PC-3 (cell line): ENCODE data around the gene ZNF524. TPM values are rescaled to one million over a fixed set of nuclear protein-coding genes. Genes with fewer than 3 reads are reported as not detected.

ENCODE experiments used
- ATAC-seq: fragments of 200-7000 bp; cut with Tn5 transposase; 2 replicates; pipeline ENCODE4 v1.9.1; 2020; ENCODE audit warnings: mild to moderate bottlenecking, moderate library complexity
- BruUV-seq: library from RNA; stranded (reverse); fragments of 400-500 nt; replicated peaks from 2 replicates; lab custom pipeline; 2021; lab: Mats Ljungman, UMichigan
- CTCF ChIA-PET: fragments of 300-600 bp; sonication (Branson Sonifier 250); formaldehyde crosslinking; loops from one replicate; lab custom pipeline; 2022; ENCODE audit warnings: antibody characterized with exemption; lab: Charles Lee
- POLR2A ChIA-PET: fragments of 300-600 bp; sonication (Branson Sonifier 250); formaldehyde crosslinking; loops from one replicate; lab custom pipeline; 2022; ENCODE audit warnings: antibody characterized with exemption; ENCODE audit not compliant: unreplicated experiment; lab: Charles Lee
- DNase-seq: peaks from one replicate; pipeline ENCODE4 v3.0.0-alpha.2; 2015
- H2AFZ ChIP-seq: fragments of 300-600 bp; sonication (generic); 2 replicates; pipeline ENCODE4 v1.6.0; 2016; ENCODE audit warnings: antibody characterized with exemption, low read length
- H3F3A ChIP-seq: fragments of 300-600 bp; sonication (generic); one replicate; pipeline ENCODE4 v1.6.0; 2017; ENCODE audit warnings: antibody characterized with exemption, low read length, control low read depth, mild to moderate bottlenecking; ENCODE audit not compliant: unreplicated experiment
- H3K27ac ChIP-seq: fragments of 300-600 bp; sonication (generic); 2 replicates; pipeline ENCODE4 v1.5.1; 2016; ENCODE audit warnings: mild to moderate bottlenecking, low read length
- H3K27me3 ChIP-seq: fragments of 300-600 bp; sonication (generic); 2 replicates; pipeline ENCODE4 v1.6.1; 2016; ENCODE audit warnings: low read length, mixed read lengths
- H3K36me3 ChIP-seq: fragments of 300-600 bp; sonication (generic); 2 replicates; pipeline ENCODE4 v1.6.1; 2016; ENCODE audit warnings: low read depth, mixed run types, low read length, mixed read lengths
- H3K4me1 ChIP-seq: fragments of 300-600 bp; sonication (generic); 2 replicates; pipeline ENCODE4 v1.5.1; 2016; ENCODE audit warnings: low read length; ENCODE audit not compliant: insufficient read depth
- H3K4me2 ChIP-seq: fragments of 300-600 bp; sonication (generic); 2 replicates; pipeline ENCODE4 v1.6.0; 2016; ENCODE audit warnings: low read length
- H3K4me3 ChIP-seq: fragments of 300-600 bp; sonication (generic); 2 replicates; pipeline ENCODE4 v1.5.1; 2016; ENCODE audit warnings: mild to moderate bottlenecking, low read length, mixed read lengths
- H3K79me2 ChIP-seq: fragments of 300-600 bp; sonication (generic); 2 replicates; pipeline ENCODE4 v1.6.1; 2017; ENCODE audit warnings: low read length, mixed read lengths
- H3K9ac ChIP-seq: fragments of 300-600 bp; sonication (generic); 2 replicates; pipeline ENCODE4 v1.6.0; 2016; ENCODE audit warnings: mild to moderate bottlenecking, low read length
- H3K9me2 ChIP-seq: fragments of 300-600 bp; sonication (generic); replicated peaks from 2 replicates; pipeline ENCODE4 v1.6.1; 2016; ENCODE audit warnings: mixed run types, low read length, mixed read lengths
- H3K9me3 ChIP-seq: fragments of 300-600 bp; sonication (generic); 2 replicates; pipeline ENCODE4 v1.6.1; 2016; ENCODE audit warnings: low read length, mixed read lengths
- H4K20me1 ChIP-seq: fragments of 300-600 bp; sonication (generic); 2 replicates; pipeline ENCODE4 v1.6.1; 2016; ENCODE audit warnings: low read length, mixed read lengths
- EZH2 ChIP-seq: fragments of 300-600 bp; sonication (generic); IDR thresholded peaks from one replicate; pipeline ENCODE4 v1.6.1; 2017; ENCODE audit warnings: antibody characterized with exemption, mild to moderate bottlenecking, low read length; ENCODE audit not compliant: unreplicated experiment
- EZH2phosphoT487 ChIP-seq: fragments of 300-600 bp; sonication (generic); IDR thresholded peaks from 2 replicates; pipeline ENCODE4 v1.6.1; 2018; ENCODE audit warnings: mild to moderate bottlenecking, antibody characterized with exemption, low read length, borderline replicate concordance
- intact Hi-C: fragments of 100-400 bp; cut with micrococcal nuclease; formaldehyde crosslinking; loops from 2 replicates; pipeline ENCODE4 v1.9.0; 2023
- total RNA-seq: library from RNA; depleted of rRNA; stranded (reverse); fragments of >200 nt; gene quantifications from 2 replicates; pipeline ENCODE4 v1.2.3, GENCODE V29; 2014
- TF ChIP-seq, protein P1 (sequence below): fragments of 300-600 bp; sonication (generic); conservative IDR thresholded peaks from 2 replicates; pipeline ENCODE4 v1.5.1; 2017; ENCODE audit warnings: antibody characterized with exemption, low read depth, mild to moderate bottlenecking, low read length

ZNF524 gene
- total RNA-seq, 1 experiment from 2014 or later: 27.7 TPM

DNA sequence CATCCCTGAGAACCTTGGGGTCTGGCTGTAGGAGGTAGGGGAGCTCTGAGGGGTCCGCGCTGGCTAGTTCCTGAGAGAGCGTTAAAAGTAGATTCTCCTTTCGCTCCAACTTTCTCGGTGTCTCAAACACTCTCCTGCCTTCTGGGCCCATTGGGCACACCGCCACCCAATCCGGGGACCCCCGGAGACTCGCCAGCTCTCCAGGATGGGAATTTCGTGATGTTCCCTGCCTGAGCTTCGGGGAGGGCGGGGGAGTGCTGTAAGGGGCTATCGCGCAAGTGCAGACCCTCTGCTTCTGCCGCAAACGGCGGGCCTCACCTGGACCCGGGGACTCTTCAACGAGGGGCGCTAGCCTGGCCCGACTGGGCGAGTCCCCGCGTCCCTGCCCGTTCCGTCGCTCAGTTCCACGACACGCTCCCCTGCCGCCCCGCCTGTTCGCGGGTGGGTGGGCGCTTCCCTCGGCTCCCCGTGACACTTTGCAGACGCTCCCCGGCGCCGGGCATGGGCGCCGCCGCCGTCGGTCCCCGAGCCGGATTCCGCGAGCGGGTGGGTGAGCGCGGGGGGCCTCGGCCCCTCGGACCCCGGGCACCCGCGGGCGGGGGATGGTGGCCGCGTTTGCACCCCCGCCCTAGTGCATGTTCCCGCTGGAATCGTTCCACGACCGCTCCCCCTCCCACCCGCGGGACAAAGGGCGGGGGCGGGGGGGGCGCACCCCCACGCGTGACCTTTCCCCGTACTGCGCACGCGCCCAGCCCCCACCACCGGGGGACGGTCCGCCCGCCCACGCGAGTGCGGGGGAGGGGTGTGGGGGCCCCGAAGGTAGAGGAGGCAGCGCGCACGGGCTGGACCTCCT lies 47.9 kb downstream of the ZNF524 start, which contains the start of gene CCDC106:
CCDC106 (plus strand) TSS at position 481 of the 853 bp plus-strand sequence. CDS start 835 bp downstream, outside the sequence.
- DNase-seq: peak; percentile 68

DNA sequence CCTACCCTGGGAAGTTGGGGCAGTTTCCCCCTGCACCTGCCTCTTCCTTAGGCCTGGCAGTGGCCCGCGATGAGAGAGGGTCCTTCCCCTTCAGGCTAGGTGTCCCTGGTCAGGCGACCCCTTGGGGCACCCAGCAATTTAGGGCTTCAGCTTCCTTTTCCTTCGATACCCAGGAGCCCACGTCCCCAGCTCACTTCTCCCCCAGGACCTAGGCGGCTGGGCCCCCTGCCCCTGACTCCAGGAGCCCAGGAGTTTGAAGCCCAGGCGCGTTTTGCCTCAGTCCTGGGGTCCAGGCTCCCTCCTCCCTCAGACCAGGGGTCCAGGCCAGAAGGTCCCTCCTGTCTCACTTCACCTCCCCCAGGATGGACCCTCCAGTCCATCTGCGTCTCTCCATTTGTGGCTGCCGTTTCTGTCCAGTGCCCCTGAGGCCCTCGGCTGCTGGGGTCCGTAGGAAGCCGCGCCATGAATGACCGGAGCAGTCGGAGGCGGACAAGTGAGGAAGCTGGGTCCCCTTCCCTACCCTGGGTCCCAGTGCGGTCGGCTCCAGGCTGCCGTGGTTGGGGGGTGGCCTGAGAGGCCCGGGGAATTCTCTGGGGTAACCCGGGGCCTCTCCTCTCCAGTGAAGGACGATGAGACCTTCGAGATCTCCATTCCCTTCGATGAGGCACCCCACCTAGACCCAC lies 48.6 kb downstream of the ZNF524 start:
- Histone ChIP-seq H2AFZ (peak overlapping the region; percentile 86), H3K36me3 (peaks cover 14% of the 10 kb centered on the region), H3K4me3 (peak overlapping the region; percentile 95), H3K9me3 (no peaks in the 10 kb centered on the region), H4K20me1 (0 out of 2 replicates have a peak, but pooled peaks cover 4% of the 10 kb centered on the region), H3K4me2 (peak overlapping the region; percentile 98), H3K27ac (no peak overlapping the region), H3K4me1 (peaks cover 28% of the 10 kb centered on the region), H3K79me2 (peaks cover 32% of the 10 kb centered on the region), H3F3A (peaks cover 5% of the 10 kb centered on the region), H3K9me2 (no peaks in the 10 kb centered on the region), H3K9ac (peak overlapping the region; percentile 86), H3K27me3 (no peaks in the 10 kb centered on the region)
- intact Hi-C loops: no loop called here
- no peak for DNase-seq
- ChIA-PET CTCF (no interaction called here), POLR2A (no interaction called here)
- ATAC-seq: peak; percentile 4; the same call in 1 of the 2 replicates
- TF ChIP-seq EZH2phosphoT487 (no peak), EZH2 (no peak)
- TF ChIP-seq, protein P1, sequence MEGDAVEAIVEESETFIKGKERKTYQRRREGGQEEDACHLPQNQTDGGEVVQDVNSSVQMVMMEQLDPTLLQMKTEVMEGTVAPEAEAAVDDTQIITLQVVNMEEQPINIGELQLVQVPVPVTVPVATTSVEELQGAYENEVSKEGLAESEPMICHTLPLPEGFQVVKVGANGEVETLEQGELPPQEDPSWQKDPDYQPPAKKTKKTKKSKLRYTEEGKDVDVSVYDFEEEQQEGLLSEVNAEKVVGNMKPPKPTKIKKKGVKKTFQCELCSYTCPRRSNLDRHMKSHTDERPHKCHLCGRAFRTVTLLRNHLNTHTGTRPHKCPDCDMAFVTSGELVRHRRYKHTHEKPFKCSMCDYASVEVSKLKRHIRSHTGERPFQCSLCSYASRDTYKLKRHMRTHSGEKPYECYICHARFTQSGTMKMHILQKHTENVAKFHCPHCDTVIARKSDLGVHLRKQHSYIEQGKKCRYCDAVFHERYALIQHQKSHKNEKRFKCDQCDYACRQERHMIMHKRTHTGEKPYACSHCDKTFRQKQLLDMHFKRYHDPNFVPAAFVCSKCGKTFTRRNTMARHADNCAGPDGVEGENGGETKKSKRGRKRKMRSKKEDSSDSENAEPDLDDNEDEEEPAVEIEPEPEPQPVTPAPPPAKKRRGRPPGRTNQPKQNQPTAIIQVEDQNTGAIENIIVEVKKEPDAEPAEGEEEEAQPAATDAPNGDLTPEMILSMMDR: no peak
- no TSS peak for BruUV-seq

More for the DNA sequence above, 47.9 kb downstream of the ZNF524 start, which contains the start of gene CCDC106:
- H3K9me2 ChIP-seq: no peaks in the 10 kb centered on the region
- H3K9ac ChIP-seq: peak within 1 kb of the TSS; percentile 86
- H2AFZ ChIP-seq: peak within 1 kb of the TSS; percentile 86
- H3K36me3 ChIP-seq: peaks cover 14% of the 10 kb centered on the region
- H3K4me2 ChIP-seq: peak within 1 kb of the TSS; percentile 98
- peaks cover 40% of the 10 kb centered on the region for H3K79me2 ChIP-seq
- ChIA-PET POLR2A (interaction anchor here (0.6 kb wide), 2 partner anchors 523 to 667 kb away, joined by 3 to 4 read pairs; no protein-coding TSS in a partner anchor), CTCF (interaction anchor here (0.7 to 0.9 kb wide), 3 partner anchors 9 to 48 kb away, joined by 3 to 4 read pairs (median 4); partner anchors contain the start of gene ZNF865)
- peaks cover 5% of the 10 kb centered on the region for H3F3A ChIP-seq
- H4K20me1 ChIP-seq: 0 out of 2 replicates have a peak, but pooled peaks cover 4% of the 10 kb centered on the region
- no peaks in the 10 kb centered on the region for H3K9me3 ChIP-seq
- TF ChIP-seq EZH2phosphoT487 (no peak), EZH2 (no peak)
- TF ChIP-seq, protein P1: no peak
- no peaks in the 10 kb centered on the region for H3K27me3 ChIP-seq
- H3K4me3 ChIP-seq: peak within 1 kb of the TSS; percentile 95
- peak; percentile 25 for ATAC-seq
- intact Hi-C loops: no loop called here
- H3K4me1 ChIP-seq: peaks cover 31% of the 10 kb centered on the region
- no TSS peak for BruUV-seq
- 0 out of 2 replicates have a peak within 1 kb of the TSS, but pooled peaks have one; percentile 13 for H3K27ac ChIP-seq
